Dendritic cell treated with granulocyte-macrophage colony-stimulating factor and Interleukin-4, amounts not matched to agents 40 ng/mL and 50 ng/mL, for 4 days (primary cell): ENCODE data around the gene HADH.
"Not testable (repeated sequence)": the region's sequence is repeated elsewhere in the genome, so short reads cannot be mapped to it uniquely, and the experiment has no call there.

Source experiments
- H3K27ac Mint-ChIP-seq: one replicate; pipeline ENCODE4 v1.8.0; 2022; ENCODE audit warnings: mild to moderate bottlenecking, mixed read lengths
- H3K27me3 Mint-ChIP-seq: one replicate; pipeline ENCODE4 v1.8.0; 2022; ENCODE audit warnings: mild to moderate bottlenecking, mixed read lengths
- H3K36me3 Mint-ChIP-seq: one replicate; pipeline ENCODE4 v1.8.0; 2022; ENCODE audit warnings: low read depth, mixed read lengths
- H3K4me1 Mint-ChIP-seq: one replicate; pipeline ENCODE4 v1.8.0; 2022; ENCODE audit warnings: low read depth, mixed read lengths
- H3K4me3 Mint-ChIP-seq: one replicate; pipeline ENCODE4 v1.8.0; 2022; ENCODE audit warnings: mild to moderate bottlenecking, moderate library complexity, mixed read lengths
- H3K9me3 Mint-ChIP-seq: one replicate; pipeline ENCODE4 v1.8.0; 2022; ENCODE audit warnings: mixed read lengths
- intact Hi-C: fragments of 100-400 bp; cut with micrococcal nuclease; formaldehyde crosslinking; loops from one replicate; pipeline ENCODE4 v1.15.0; 2022

The HADH gene

DNA sequence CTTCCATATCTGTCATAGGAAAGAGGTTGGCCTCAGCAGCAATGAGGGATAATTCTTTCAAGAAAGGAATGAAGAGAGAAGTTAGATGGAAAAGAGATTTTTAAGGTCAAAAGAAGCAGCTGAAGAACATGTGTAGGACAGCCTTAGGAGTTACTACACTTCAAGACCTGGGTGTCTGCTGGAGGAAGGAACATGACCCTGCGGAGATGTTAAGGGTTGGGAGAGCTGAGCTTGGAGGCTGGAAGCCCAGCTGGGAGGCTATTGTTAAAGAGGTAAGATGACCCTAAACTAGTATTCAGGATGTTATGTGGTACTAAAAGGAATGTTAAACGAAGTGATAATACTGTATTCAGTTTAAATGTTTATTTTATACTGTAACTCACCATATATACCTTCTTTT is 15.0 kb downstream of the HADH start:
- Mint-ChIP-seq H3K4me3 (no peak overlapping the region), H3K4me1 (peaks cover 18% of the 10 kb centered on the region), H3K27ac (no peak overlapping the region), H3K36me3 (peaks cover 8% of the 10 kb centered on the region), H3K9me3 (no peaks in the 10 kb centered on the region), H3K27me3 (no peaks in the 10 kb centered on the region)
- intact Hi-C loops = no loop called here

GRCh38 chr4:108005807-108006206 is 16.1 kb downstream of the HADH start:
- H3K27ac Mint-ChIP-seq = no peak overlapping the region
- H3K4me1 Mint-ChIP-seq = peaks cover 18% of the 10 kb centered on the region

DNA sequence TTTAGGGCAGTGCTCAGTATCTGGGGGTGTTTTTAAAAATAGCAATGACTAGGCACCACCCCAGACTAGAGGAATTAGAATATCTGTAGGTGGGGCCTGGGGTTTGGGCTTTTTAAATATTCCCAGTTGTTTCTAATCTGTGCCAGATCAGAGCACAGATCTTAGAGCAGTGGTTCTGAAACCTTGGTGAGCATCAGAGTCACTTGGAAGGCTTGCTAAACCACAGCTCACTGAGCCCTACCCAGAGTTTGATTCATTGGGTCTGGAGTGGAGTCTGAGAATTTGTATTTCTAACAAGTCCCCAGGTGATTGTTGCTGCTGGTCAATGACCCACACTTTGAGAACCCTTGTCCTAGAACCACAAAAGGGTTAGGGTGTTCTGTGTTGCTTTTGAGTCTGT is 16.7 kb downstream of the HADH start:
- Mint-ChIP-seq H3K36me3 (peaks cover 16% of the 10 kb centered on the region), H3K4me3 (no peak overlapping the region), H3K27me3 (no peaks in the 10 kb centered on the region), H3K27ac (no peak overlapping the region), H3K9me3 (no peaks in the 10 kb centered on the region), H3K4me1 (peaks cover 13% of the 10 kb centered on the region)
- intact Hi-C loops = no loop called here

More at GRCh38 chr4:108005807-108006206, 16.1 kb downstream of the HADH start:
- Mint-ChIP-seq H3K36me3 (peaks cover 11% of the 10 kb centered on the region), H3K9me3 (no peaks in the 10 kb centered on the region), H3K4me3 (no peak overlapping the region), H3K27me3 (no peaks in the 10 kb centered on the region)
- intact Hi-C loops = no loop called here

- Mint-ChIP-seq H3K27ac (no peak overlapping the region), H3K36me3 (peaks cover 32% of the 10 kb centered on the region), H3K4me3 (no peak overlapping the region), H3K9me3 (no peaks in the 10 kb centered on the region), H3K4me1 (peaks cover 18% of the 10 kb centered on the region), H3K27me3 (no peaks in the 10 kb centered on the region)
- intact Hi-C loops = no loop called here
Measured at GRCh38 chr4:108007984-108008383, 18.3 kb downstream of the HADH start.

- Mint-ChIP-seq H3K4me1 (peaks cover 18% of the 10 kb centered on the region), H3K9me3 (no peaks in the 10 kb centered on the region), H3K4me3 (no peak overlapping the region), H3K36me3 (peaks cover 33% of the 10 kb centered on the region), H3K27ac (no peak overlapping the region), H3K27me3 (no peaks in the 10 kb centered on the region)
- intact Hi-C loops = no loop called here
Measured at GRCh38 chr4:108008721-108009120, 19.0 kb downstream of the HADH start.

DNA sequence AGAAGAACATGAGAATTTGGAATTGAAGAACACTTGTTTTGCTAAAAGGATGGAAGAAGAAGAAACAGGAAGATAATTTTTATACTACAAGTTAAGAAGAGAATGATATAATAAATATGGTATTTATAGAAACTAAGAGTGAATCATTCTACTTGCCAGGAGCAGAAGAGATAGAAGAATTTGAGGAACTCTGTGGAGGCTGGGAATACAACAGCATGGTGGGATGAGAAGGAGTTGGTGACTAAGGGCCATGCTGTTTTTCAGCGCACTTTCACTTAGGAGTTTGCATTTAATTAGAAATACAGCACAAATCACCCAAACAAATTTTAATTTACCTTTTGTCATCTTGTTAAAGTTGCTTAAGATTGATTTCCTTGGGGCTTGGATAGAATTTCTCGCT is 20.5 kb downstream of the HADH start:
- intact Hi-C loops = no loop called here
- H3K4me3 Mint-ChIP-seq = no peak overlapping the region
- no peak overlapping the region for H3K27ac Mint-ChIP-seq
- no peaks in the 10 kb centered on the region for H3K27me3 Mint-ChIP-seq
- peaks cover 46% of the 10 kb centered on the region for H3K36me3 Mint-ChIP-seq
- H3K9me3 Mint-ChIP-seq = no peaks in the 10 kb centered on the region
- peaks cover 18% of the 10 kb centered on the region for H3K4me1 Mint-ChIP-seq

DNA sequence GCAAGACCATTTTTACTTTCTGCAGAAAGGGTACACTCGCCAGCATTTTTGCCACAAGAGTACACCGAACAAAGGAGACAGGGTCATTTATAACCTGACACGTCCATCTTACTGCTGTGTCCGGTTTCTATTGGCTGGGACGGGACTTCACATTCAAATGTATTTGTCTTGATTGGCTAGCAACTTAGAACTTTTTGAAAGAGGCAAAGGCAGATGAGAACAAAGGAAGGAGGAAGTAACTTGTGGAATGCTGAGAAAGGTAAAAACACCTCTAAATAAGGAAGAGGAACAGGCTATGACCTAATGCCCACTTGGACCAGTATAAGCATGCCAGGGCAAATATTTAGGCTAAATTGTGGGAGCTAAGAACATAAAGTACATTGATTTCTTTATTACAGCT is 22.7 kb downstream of the HADH start:
- H3K4me3 Mint-ChIP-seq, H3K27ac Mint-ChIP-seq, H3K9me3 Mint-ChIP-seq, intact Hi-C loops, H3K27me3 Mint-ChIP-seq: not testable (repeated sequence)
- Mint-ChIP-seq H3K4me1 (peaks cover 13% of the 10 kb centered on the region), H3K36me3 (peaks cover 67% of the 10 kb centered on the region)

DNA sequence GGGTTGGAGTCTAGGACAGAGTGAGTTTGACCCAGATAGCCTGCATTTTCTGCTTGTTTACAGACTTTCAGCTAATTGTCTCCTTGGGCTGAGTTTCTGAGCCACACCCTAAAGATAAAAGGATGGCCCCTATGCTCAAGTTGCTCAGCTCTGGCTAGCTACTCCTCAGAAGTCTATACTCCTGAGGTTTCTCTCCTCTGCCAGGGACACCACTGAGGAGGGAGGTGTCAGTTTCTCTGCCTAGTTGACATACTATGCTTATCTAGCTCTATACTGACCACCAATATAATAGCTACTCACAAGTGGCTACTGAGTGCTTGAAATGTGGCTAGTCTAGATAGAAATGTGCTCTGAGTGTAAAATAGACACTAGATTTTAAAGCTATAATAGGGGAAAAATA is 23.6 kb downstream of the HADH start:
- H3K4me3 Mint-ChIP-seq = no peak overlapping the region
- peaks cover 8% of the 10 kb centered on the region for H3K4me1 Mint-ChIP-seq
- H3K27me3 Mint-ChIP-seq = no peaks in the 10 kb centered on the region
- intact Hi-C loops = no loop called here
- peaks cover 72% of the 10 kb centered on the region for H3K36me3 Mint-ChIP-seq
- H3K27ac Mint-ChIP-seq = no peak overlapping the region
- H3K9me3 Mint-ChIP-seq = no peaks in the 10 kb centered on the region

DNA sequence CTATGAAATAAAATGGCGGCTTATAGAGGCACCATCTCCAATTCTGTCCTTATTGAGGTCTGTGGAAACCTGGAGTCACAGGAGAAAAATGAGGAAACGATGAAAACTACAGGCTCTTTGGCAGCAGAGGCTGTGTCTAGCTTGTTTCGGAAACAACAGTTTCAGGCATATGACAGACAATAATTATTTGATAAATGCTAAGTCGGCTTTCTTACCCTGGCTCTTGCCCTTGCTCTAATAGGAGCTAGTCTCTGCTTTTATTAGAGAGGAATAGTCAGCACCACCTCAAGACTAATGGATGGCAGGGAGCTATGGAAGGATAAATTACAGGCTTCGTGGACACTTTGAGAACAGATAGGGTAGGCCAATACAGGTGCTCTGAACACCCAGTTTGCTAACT is 24.3 kb downstream of the HADH start:
- H3K27me3 Mint-ChIP-seq = no peaks in the 10 kb centered on the region
- intact Hi-C loops = no loop called here
- no peak overlapping the region for H3K27ac Mint-ChIP-seq
- peaks cover 5% of the 10 kb centered on the region for H3K4me1 Mint-ChIP-seq
- no peaks in the 10 kb centered on the region for H3K9me3 Mint-ChIP-seq
- H3K36me3 Mint-ChIP-seq = peaks cover 72% of the 10 kb centered on the region
- H3K4me3 Mint-ChIP-seq = no peak overlapping the region

- Mint-ChIP-seq H3K9me3 (no peaks in the 10 kb centered on the region), H3K4me3 (no peak overlapping the region), H3K4me1 (no peaks in the 10 kb centered on the region), H3K27me3 (no peaks in the 10 kb centered on the region), H3K36me3 (peaks cover 70% of the 10 kb centered on the region), H3K27ac (no peak overlapping the region)
- intact Hi-C loops = loop anchor here (1.0 kb wide), 1 partner anchor 554 kb away; no protein-coding TSS in a partner anchor
Measured at GRCh38 chr4:108018040-108018883, 28.6 kb downstream of the HADH start.

DNA sequence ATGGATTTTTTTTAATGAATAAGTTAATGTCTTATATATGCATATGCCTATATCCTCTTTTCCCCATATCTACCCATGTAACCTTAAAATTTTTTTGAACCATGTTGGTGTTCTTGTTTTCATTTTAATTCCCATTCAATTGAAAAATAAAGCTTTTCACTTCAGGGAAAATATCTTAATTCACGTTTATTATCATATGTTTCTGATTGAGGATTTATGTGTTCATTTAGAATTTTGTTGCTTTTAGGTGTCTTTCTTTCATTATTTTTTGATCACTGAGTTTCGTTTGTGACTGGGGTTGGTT is 29.1 kb downstream of the HADH start:
- no peak overlapping the region for H3K27ac Mint-ChIP-seq
- no peak overlapping the region for H3K4me3 Mint-ChIP-seq
- no peaks in the 10 kb centered on the region for H3K9me3 Mint-ChIP-seq
- peaks cover 70% of the 10 kb centered on the region for H3K36me3 Mint-ChIP-seq
- H3K27me3 Mint-ChIP-seq = no peaks in the 10 kb centered on the region
- intact Hi-C loops = loop anchor here (1.0 kb wide), 1 partner anchor 553 kb away; no protein-coding TSS in a partner anchor
- no peaks in the 10 kb centered on the region for H3K4me1 Mint-ChIP-seq

DNA sequence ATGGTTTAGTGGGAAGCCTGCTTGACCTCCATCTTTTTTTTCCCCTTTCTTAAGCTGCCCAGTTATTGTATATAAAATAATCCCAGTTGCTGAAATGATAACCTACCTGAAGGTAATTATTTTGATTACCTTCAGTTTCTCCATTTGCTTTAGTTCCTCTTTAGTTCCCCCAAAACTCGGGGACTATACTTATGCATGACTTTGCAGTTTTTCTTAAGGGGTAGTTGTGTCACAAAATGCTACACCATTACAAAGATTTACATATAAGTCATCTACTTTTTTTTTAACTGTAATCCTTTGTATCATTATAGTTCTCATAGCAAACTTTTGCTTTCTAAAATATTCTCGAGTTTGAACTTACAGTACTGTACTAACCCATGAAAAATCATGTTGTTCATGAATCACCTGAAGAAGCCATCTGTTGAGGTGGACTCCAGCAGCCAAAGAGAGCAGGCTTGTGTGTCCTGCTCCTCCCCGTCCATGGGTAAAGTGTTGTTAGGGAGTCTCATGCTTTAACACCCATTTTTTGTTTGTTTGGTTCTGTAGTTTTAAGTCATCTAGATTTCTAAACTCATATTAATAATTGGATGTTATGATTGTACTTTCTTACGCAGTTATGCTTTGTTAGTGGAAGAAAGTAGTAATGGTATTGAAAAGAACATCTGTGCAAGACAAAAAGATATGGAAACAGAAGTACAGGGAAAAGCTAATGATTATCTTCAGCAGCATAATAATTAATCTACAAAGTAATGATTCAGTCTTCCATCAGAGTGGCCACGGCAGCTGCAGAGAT is 34.6 kb downstream of the HADH start:
- Mint-ChIP-seq H3K36me3 (peaks cover 57% of the 10 kb centered on the region), H3K27ac (no peak overlapping the region), H3K4me3 (no peak overlapping the region), H3K9me3 (no peaks in the 10 kb centered on the region), H3K4me1 (peaks cover 4% of the 10 kb centered on the region), H3K27me3 (no peaks in the 10 kb centered on the region)
- intact Hi-C loops = no loop called here

GRCh38 chr4:108024878-108025165 is 35.1 kb downstream of the HADH start:
- Mint-ChIP-seq H3K4me3 (no peak overlapping the region), H3K27ac (no peak overlapping the region), H3K9me3 (no peaks in the 10 kb centered on the region), H3K4me1 (peaks cover 6% of the 10 kb centered on the region), H3K36me3 (peaks cover 57% of the 10 kb centered on the region), H3K27me3 (no peaks in the 10 kb centered on the region)
- intact Hi-C loops = no loop called here

DNA sequence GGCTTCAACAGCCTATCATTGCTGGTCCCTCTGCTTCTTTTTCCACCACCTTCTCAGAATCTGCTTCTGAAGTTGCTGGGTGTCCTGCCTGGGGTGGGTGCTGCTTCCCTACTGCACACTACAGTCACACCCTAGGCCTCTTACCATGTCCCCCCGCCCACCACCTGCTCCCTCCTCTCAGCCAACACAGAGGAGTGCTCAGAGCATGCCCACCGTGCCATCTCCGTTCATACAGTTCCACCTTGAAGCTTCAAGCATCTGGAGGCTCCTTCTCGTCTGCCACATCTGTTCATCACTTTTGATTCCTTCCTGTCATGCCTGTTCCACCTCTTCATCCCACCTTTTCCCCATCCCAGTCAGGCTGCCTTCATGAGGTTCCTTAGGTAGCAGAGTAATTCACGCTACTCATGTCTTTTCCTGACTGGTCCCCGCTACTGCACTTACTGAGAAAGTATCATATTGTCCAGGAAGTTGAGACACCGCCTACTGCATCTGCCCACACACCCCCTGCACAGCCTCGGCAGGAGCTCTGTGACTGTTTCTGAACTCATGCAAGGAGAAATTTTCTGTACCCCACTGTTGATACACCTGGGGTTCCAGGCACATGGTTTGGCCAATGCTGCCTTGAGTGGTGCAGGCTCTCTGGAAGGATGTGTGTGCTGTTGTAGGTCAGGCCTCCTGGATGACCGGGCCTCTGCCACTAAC is 39.5 kb downstream of the HADH start:
- H3K36me3 Mint-ChIP-seq = peaks cover 53% of the 10 kb centered on the region
- intact Hi-C loops = no loop called here
- no peak overlapping the region for H3K4me3 Mint-ChIP-seq
- H3K27ac Mint-ChIP-seq = no peak overlapping the region
- no peaks in the 10 kb centered on the region for H3K9me3 Mint-ChIP-seq
- H3K4me1 Mint-ChIP-seq = peaks cover 6% of the 10 kb centered on the region
- H3K27me3 Mint-ChIP-seq = no peaks in the 10 kb centered on the region
